Stimulated activated memory B cell treated with anti-CD40 and anti-IgM and Interleukin-4, amounts not matched to agents 10 μg/mL and 1 μg/mL and 100 μg/mL, for 72 hours (primary cell): ENCODE data around the gene TEF.

Source experiments
- ATAC-seq: fragments of 150-1000 bp; cut with Tn5 transposase; 2 replicates; pipeline ENCODE4 v1.10.0; 2021
- H3K27ac Mint-ChIP-seq: one replicate; pipeline ENCODE4 v1.8.0; 2022; ENCODE audit warnings: mild to moderate bottlenecking, mixed read lengths
- H3K27me3 Mint-ChIP-seq: one replicate; pipeline ENCODE4 v1.8.0; 2022; ENCODE audit warnings: mixed read lengths
- H3K36me3 Mint-ChIP-seq: one replicate; pipeline ENCODE4 v1.8.0; 2022; ENCODE audit warnings: mixed read lengths
- H3K4me1 Mint-ChIP-seq: one replicate; pipeline ENCODE4 v1.8.0; 2022; ENCODE audit warnings: mixed read lengths
- H3K4me3 Mint-ChIP-seq: one replicate; pipeline ENCODE4 v1.8.0; 2022; ENCODE audit warnings: mild to moderate bottlenecking, moderate library complexity, mixed read lengths
- H3K9me3 Mint-ChIP-seq: one replicate; pipeline ENCODE4 v1.8.0; 2022; ENCODE audit warnings: mixed read lengths

Gene TEF

GRCh38 chr22:41444360-41445128 lies 62.8 kb downstream of the TEF start:
- peak; percentile 65 for ATAC-seq
- peak overlapping the region; percentile 92 for H3K4me3 Mint-ChIP-seq
- H3K36me3 Mint-ChIP-seq, result peaks cover 23% of the 10 kb centered on the region
- H3K27me3 Mint-ChIP-seq, result no peaks in the 10 kb centered on the region
- H3K27ac Mint-ChIP-seq, result peak overlapping the region; percentile 98
- H3K4me1 Mint-ChIP-seq, result peaks cover 50% of the 10 kb centered on the region
- no peaks in the 10 kb centered on the region for H3K9me3 Mint-ChIP-seq

- no peaks in the 10 kb centered on the region for H3K9me3 Mint-ChIP-seq
- H3K4me1 Mint-ChIP-seq, result peaks cover 42% of the 10 kb centered on the region
- peaks cover 23% of the 10 kb centered on the region for H3K36me3 Mint-ChIP-seq
- H3K27me3 Mint-ChIP-seq, result no peaks in the 10 kb centered on the region
- H3K4me3 Mint-ChIP-seq, result peak overlapping the region; percentile 92
- H3K27ac Mint-ChIP-seq, result peak overlapping the region; percentile 98
- ATAC-seq, result no peak
These were observed 63.7 kb downstream of the TEF start for GRCh38 chr22:41445129-41446056.

GRCh38 chr22:41446057-41446501 lies 64.3 kb downstream of the TEF start:
- no peak for ATAC-seq

GRCh38 chr22:41446639-41447434 lies 65.1 kb downstream of the TEF start, which contains the start of gene TOB2:
Gene TOB2 (minus strand): TSS chr22:41446801. CDS start chr22:41437345, 9,456 bp downstream.
- peaks cover 40% of the 10 kb centered on the region for H3K4me1 Mint-ChIP-seq
- no peaks in the 10 kb centered on the region for H3K9me3 Mint-ChIP-seq
- H3K27ac Mint-ChIP-seq, result peak within 1 kb of the TSS; percentile 98
- peaks cover 23% of the 10 kb centered on the region for H3K36me3 Mint-ChIP-seq
- peak; percentile 77 for ATAC-seq
- peak within 1 kb of the TSS; percentile 92 for H3K4me3 Mint-ChIP-seq
- no peaks in the 10 kb centered on the region for H3K27me3 Mint-ChIP-seq

More at GRCh38 chr22:41446057-41446501, 64.3 kb downstream of the TEF start:
- H3K27me3 Mint-ChIP-seq, result no peaks in the 10 kb centered on the region
- peaks cover 42% of the 10 kb centered on the region for H3K4me1 Mint-ChIP-seq
- no peaks in the 10 kb centered on the region for H3K9me3 Mint-ChIP-seq
- H3K4me3 Mint-ChIP-seq, result peak overlapping the region; percentile 92
- H3K36me3 Mint-ChIP-seq, result peaks cover 23% of the 10 kb centered on the region
- peak overlapping the region; percentile 98 for H3K27ac Mint-ChIP-seq

GRCh38 chr22:41447435-41448188 lies 65.9 kb downstream of the TEF start:
- H3K36me3 Mint-ChIP-seq, result peaks cover 21% of the 10 kb centered on the region
- peaks cover 33% of the 10 kb centered on the region for H3K4me1 Mint-ChIP-seq
- H3K27ac Mint-ChIP-seq, result peak overlapping the region; percentile 98
- H3K9me3 Mint-ChIP-seq, result no peaks in the 10 kb centered on the region
- peak; percentile 42 for ATAC-seq
- no peaks in the 10 kb centered on the region for H3K27me3 Mint-ChIP-seq
- H3K4me3 Mint-ChIP-seq, result peak overlapping the region; percentile 92

- H3K4me1 Mint-ChIP-seq, result peaks cover 26% of the 10 kb centered on the region
- H3K4me3 Mint-ChIP-seq, result peak overlapping the region; percentile 92
- H3K27ac Mint-ChIP-seq, result peak overlapping the region; percentile 98
- peaks cover 17% of the 10 kb centered on the region for H3K36me3 Mint-ChIP-seq
- H3K9me3 Mint-ChIP-seq, result no peaks in the 10 kb centered on the region
- peak; percentile 83 for ATAC-seq
- no peaks in the 10 kb centered on the region for H3K27me3 Mint-ChIP-seq
These were observed 66.6 kb downstream of the TEF start for GRCh38 chr22:41448189-41448808.
